SK-N-DZ (cell line): ENCODE measurements around the gene KDM7A.

ENCODE experiments used
- small RNA-seq, 2 experiments: library from RNA; depleted of rRNA; stranded (forward); fragments of <200 nt; gene quantifications; one replicate each; pipeline ENCODE3, GENCODE V24; 2014

Gene KDM7A

Small RNA genes lying within 50 kb of the gene (small RNA-seq; reads per million reads assigned to genes)
- gene RF00019 (0 reads per million in 2 experiments), gene RNU6-797P (0 reads per million in 2 experiments)
